Choroid plexus epithelial cell (primary cell): ENCODE measurements around the gene TCF7L1.

ENCODE experiments used
- DNase-seq: peaks from one replicate; pipeline ENCODE4 v3.0.0-alpha.2; 2010; ENCODE audit warnings: low read depth
- H3K4me3 ChIP-seq: 2 replicates; pipeline ENCODE4 v1.5.1; 2011; ENCODE audit warnings: low read depth, mild to moderate bottlenecking, control low read depth, low read length, moderate library complexity
- TF ChIP-seq, protein P1 (sequence below): conservative IDR thresholded peaks from 2 replicates; pipeline ENCODE4 v1.5.1; 2011; ENCODE audit warnings: low read depth, mild to moderate bottlenecking, control low read depth, inconsistent platforms, low read length, moderate library complexity

TCF7L1 gene

DNA sequence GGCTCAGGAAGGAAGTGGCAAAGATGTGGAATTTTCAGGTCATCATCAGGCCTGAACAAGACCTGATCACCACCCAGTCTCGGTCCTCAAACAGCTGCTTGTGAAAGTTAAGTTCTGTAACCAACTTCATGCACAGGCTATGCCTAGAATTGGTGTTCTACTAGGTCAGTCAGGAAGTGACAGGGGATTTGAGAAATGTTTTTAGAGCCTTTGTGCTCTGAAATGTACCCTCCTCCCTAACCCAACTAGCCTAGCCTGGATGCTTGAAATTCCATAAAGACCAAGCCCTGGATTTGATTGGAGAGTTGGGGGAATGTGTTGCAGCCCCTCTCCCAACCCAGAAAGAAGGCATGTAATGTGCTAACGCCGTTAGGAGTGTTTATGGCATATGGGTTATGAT is 131.3 kb downstream of the TCF7L1 start:
- TF ChIP-seq, protein P1, sequence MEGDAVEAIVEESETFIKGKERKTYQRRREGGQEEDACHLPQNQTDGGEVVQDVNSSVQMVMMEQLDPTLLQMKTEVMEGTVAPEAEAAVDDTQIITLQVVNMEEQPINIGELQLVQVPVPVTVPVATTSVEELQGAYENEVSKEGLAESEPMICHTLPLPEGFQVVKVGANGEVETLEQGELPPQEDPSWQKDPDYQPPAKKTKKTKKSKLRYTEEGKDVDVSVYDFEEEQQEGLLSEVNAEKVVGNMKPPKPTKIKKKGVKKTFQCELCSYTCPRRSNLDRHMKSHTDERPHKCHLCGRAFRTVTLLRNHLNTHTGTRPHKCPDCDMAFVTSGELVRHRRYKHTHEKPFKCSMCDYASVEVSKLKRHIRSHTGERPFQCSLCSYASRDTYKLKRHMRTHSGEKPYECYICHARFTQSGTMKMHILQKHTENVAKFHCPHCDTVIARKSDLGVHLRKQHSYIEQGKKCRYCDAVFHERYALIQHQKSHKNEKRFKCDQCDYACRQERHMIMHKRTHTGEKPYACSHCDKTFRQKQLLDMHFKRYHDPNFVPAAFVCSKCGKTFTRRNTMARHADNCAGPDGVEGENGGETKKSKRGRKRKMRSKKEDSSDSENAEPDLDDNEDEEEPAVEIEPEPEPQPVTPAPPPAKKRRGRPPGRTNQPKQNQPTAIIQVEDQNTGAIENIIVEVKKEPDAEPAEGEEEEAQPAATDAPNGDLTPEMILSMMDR, result no peak
- DNase-seq, result peak; percentile 69
- H3K4me3 ChIP-seq, result no peak overlapping the region

DNA sequence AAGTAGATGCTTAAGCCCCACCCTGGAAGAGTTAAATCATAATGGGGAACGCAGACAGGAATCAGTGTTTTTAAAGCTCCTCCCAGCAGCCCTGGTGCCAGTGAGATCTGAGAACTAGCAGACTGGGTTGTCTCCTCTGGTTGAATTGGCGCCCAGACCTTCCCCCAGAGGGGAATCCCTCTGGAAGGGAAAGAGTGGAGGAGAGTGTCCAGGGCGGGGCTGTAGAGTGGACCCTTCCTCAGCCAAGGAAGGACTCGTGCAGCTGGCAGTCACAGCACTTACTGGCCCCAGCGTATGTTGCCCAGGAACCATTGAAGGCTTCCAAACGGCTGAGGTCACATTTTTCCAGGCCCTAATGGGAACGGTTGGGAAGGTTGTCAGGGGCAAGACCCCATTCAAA is 132.1 kb downstream of the TCF7L1 start:
- H3K4me3 ChIP-seq, result no peak overlapping the region
- no peak for DNase-seq
- TF ChIP-seq, protein P1, result no peak

DNA sequence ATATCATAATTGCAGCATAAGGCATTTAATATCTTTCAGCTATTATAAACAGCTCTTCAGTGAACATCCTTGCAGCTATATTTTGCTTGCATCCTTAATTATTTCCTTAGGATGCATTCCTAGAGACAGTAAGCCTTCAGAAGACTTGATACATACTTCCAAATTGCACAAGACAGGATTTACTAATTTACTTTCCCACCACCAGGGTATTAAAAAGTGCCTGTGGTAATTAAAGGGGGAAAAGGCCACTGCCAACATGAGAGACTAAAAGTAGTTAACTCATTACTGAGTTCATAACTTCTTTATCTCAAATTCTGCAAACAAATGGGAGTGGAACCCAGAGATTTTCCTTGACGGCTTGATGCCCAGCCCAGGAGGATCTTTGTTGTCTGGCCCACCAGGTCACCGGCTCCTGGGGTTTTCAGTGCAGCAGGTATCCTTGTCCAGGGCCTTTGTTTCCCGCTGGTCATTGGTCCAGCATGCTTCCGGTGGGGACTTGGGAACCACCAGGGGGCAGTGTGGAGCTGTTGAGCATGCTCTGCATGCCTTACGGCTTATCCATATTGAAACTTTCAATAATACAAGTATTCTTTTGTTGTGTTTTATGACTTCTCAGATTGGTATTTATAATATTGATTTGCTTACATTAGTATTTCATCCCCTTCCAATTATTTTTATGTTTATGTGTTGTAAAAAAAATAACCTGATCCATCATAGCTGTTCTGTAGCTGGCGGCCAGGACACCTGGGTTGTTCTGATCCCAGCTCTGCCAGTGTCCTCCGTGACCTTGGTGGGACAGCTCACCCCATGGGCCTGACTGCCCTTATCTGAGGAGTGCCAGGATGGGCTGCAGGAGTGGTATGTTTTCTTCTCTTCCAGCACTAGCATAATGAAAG is 133.2 kb downstream of the TCF7L1 start:
- peak; percentile 78 for DNase-seq
- TF ChIP-seq, protein P1, result peak; percentile 93
- H3K4me3 ChIP-seq, result no peak overlapping the region

DNA sequence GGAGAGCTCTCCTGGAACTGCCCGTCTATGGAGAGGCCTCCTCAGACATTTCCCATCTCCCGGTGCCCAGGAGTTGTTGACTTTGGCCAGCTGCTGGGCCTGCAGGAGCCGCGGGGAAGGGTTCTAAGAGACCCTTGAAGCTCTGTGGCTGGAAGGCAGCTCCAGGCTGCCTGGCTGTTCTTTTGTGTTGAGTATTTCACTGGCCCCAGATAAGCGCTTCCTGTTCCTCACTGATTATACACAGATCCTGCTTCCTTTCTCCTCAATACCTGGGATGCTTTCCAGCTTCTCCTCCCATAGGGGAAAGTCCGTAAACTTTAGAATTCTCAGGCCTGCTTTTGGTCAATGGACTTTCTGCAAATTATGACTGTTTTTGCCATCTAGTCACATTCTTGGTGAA is 136.8 kb downstream of the TCF7L1 start:
- TF ChIP-seq, protein P1, result no peak
- DNase-seq, result no peak
- H3K4me3 ChIP-seq, result no peak overlapping the region

DNA sequence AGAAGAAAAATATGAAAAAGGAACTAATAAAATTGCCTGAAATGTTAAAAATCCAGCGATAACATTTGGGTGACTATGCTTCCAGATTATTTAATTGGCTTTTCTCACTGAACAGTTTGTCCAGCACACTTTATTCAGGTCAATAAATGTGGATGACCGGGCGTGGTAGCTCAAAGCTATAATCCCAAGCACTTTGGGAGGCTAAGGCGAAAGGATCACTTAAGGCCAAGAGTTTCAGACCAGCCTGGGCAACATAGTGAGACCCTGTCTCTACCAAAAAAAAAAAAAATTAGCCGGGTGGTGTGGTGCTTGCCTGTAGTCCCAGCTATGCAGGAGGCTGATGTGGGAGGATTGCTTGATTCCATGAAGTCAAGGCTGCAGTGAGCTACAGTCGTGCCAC is 139.2 kb downstream of the TCF7L1 start:
- TF ChIP-seq, protein P1, result no peak
- no peak overlapping the region for H3K4me3 ChIP-seq
- no peak for DNase-seq

DNA sequence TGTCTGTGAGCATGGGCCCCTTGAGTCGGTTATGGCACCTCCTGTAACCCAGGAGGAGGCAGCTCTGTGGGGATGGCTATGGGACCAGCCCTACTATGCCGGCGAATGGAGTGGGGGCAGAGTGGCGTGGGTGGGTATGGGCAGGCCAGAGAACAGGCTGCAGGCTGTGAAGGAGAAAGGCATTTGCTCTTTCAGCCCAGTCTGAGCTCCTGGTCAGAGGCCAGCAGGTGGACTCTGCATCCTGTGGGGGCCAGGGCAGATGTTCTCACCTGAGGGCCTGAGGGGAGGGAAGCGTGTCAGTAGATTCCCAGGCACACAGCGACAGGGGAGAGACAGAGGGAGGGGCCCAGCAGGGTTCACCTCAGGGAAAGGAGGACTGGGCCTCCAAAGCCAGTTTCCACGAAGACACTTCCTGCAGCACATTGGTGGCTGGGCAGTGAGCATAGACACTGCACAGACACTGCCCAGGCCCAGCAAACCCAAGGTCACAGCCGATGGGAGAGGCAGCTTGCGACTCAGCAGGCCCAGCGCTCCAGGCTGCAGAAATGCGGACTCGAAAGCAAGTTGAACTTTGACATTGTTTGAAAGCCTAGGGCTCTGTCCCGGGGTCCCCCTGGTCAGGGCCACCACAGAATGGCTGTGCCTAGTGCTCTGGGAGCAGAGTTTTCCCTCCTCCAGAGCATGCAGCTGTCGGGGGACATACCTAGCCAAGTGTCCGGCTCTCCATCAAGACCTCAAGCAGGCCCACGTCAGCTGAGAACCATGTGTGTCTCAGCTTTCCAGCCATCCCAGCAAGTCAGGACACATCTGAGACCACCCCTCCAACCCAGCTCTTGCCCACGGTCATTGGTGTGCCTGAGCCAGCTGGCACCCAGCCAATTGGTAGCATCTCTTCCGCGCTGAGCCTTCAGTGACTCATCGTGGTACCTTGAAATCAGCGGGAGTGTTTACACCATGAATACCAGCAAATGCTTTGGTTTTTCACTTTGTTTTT is 140.8 kb downstream of the TCF7L1 start:
- no peak overlapping the region for H3K4me3 ChIP-seq
- TF ChIP-seq, protein P1, result no peak
- peak; percentile 82 for DNase-seq
